COR-L47 (cell line): ENCODE data around the gene B4GALT5.

Experiments used
- DNase-seq: peaks from one replicate; lab custom pipeline; 2025; lab: John Stamatoyannopoulos, UW

The B4GALT5 gene

DNA sequence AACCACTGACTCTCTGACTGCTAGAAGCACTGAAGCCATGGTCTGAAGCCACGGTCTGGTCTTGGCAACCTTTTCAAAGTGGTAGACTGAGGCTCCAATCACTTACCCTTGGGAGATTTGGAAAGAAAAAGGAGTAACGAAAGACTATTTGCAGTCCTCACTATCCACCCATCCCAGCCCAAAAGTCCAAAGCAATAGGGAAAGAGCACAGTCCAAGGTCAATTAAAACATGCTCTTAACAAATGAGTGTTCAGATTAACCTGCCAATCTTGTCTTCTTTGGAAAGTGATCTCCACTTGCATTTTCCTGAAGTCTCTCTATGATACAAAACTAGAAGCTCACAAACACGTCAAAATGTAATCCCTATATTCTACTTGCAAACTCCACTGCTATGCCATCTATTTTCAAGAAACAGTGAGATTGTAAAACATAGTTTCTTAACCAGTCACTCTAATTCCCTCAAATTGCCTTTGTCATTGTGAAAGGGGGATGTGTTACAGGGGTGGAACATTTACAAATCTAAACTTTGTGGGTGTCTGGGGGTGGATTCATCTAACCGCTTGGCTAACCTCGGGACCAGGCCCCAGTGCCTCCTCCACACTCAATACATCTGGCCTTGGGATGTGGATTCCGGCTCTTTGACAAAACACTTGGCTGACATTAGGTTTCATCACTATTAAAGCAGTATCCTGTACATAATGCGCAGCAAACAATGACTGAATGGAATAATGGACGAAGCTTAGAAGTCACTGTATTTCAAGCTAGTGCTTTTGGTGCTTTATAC is 56.4 kb downstream of the B4GALT5 start:
- DNase-seq, result no peak

DNA sequence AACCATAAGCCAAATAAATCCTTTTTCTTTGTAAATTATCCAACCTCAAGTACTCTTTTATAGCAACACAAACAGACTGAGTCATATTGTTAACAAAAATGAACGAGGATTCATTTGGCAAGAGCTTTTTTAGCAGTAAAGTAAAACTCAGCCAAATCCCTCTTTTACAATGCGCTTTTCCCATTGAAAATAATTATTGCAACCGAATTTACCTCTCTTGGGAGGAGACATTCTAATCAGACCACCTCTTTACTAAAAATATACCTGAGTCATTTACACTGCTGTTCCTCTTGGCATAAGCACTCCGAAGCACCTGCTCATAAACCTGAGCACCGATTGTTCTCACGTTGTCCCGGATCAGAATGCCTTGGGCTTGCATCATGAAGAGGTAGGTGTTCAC is 57.4 kb downstream of the B4GALT5 start:
- no peak for DNase-seq

DNA sequence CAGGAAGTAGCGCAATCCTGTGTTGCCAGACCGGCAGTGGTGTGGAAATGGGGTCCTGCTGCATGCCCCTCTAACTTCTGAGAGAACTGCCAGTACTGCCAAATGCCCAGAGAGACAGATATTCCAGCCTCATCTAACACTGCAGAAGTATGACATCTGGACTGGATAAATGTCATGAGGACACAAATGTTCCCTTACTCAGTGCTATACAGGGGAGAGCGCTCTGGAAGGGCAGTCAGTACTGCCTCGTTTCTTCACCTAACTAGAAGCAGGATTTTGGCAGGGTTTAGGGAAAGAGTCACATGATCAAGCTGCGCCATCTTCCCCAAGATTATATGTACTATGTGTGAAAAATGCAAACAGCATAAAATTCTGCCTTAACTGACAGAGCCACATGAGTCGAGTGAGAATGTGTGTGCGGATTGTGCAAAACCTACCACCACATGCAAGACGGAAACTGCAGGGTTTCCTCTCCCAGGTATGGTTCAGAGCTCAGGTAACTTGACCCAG is 59.7 kb downstream of the B4GALT5 start:
- DNase-seq, result no peak

DNA sequence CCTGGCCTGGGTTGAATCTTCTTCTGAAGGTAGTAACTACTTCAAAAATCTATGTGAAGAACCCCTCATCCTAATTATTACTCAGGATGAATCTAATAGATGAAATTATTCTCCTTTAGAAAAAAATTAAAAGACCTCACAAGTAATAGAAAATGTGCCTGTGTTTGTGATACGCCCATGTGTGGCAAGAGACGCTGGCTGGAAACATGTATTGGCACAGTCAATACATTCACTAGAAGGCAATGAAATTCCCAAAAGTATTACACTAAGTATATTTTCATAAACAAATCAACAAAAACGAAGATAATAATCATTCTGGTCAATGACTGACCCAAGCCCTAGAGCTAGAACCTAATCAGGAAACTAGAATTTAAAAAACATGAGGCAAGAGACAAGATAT is 64.0 kb downstream of the B4GALT5 start:
- DNase-seq, result no peak

DNA sequence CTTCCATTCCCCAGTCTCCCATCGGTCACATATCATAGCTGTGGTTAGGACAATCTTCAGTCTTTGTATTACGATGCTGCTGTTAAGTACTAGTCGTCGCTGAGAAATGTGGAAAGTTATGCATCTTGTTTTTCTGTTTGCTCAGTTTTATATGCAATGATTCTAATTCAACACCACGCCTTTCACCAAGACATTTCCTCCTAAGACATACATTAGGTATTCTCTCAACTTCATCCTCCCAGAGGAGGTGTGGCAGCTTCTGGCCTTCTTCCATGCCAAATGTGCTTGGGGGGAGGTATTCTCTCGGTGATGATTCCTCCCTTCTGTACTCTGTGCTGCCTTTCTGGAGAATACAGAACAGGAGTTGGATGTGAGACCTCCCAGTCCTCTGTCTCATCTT is 66.1 kb downstream of the B4GALT5 start:
- no peak for DNase-seq

DNA sequence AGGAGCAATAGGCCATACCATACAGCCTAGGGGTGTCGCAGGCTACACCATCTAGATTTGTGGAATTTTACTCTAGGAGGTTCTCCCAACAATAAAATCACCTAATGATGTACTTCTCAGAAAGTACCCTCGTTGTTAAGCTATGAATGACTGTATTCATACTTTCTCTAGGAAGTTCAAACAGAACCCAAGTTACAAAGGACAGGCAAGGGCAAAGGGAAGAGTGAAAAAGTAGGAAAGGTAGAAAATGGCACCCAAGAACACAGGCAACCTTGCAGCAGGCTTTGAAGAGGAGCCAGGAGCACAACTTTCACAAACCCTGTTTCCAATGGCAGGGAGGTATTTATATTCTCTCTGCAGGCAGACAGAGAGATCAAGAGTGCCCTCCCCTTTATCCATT is 67.2 kb downstream of the B4GALT5 start:
- DNase-seq, result no peak

DNA sequence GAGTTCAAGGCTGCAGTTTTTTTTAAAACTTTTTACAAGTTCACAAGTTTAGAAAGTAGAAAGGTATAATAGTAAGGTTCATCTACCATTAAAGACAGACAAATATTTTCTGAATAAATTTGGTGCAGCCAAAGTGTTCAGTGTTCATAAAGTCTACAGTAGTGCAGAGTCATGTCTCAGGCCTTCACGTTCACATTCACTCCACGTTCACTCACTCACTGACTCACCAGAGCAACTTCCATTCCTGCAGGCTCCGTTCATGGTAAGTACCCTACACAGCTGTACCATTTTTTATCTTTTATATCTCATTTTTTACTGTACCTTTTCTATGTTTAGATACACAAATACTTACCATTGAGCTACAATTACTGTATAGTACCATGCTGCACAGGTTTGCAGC is 67.6 kb downstream of the B4GALT5 start:
- DNase-seq, result no peak

DNA sequence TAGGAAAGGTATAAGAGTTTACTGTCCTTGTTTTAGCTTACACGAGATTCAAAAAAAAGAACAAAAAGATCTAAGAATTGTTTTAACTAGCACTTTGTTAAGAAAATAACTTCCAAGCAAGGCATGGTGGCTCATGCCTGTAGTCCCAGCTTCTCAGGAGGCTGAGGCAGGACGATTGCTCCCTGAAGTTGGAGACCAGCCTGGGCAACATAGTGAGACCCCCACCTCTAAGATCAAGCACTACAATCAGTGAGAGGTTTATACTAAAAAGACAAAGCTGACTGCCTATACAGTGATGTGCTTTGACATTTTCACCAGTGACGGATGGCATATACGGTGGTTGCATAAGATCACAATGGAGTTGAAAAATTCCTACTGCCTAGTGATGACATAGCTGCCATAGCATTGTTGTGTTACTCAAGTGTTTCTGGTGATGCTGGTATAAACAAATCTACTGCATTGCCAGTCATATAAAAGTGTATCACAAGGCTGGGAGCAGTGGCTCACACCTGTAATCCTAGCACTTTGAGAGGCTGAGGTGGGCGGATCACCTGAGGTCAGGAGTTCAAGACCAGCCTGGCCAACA is 68.6 kb downstream of the B4GALT5 start:
- DNase-seq, result no peak

DNA sequence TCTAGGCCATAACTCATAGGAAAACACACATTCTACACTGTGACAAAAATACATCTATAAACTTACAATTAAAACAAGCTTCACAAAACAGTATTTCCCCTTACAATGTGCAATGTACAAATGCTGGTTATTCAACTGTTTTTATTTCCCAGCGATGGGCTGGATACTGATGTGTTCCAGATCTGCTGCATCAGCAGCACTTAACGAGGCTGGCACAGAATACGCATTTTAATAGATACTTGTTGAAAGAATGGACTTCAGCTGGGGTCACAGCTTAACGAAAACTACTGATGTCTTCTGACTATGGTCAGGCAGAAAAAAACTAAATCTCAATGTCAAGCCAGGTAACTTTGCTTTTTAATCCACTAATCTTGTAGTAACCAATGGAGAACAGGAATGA is 70.9 kb downstream of the B4GALT5 start:
- no peak for DNase-seq

DNA sequence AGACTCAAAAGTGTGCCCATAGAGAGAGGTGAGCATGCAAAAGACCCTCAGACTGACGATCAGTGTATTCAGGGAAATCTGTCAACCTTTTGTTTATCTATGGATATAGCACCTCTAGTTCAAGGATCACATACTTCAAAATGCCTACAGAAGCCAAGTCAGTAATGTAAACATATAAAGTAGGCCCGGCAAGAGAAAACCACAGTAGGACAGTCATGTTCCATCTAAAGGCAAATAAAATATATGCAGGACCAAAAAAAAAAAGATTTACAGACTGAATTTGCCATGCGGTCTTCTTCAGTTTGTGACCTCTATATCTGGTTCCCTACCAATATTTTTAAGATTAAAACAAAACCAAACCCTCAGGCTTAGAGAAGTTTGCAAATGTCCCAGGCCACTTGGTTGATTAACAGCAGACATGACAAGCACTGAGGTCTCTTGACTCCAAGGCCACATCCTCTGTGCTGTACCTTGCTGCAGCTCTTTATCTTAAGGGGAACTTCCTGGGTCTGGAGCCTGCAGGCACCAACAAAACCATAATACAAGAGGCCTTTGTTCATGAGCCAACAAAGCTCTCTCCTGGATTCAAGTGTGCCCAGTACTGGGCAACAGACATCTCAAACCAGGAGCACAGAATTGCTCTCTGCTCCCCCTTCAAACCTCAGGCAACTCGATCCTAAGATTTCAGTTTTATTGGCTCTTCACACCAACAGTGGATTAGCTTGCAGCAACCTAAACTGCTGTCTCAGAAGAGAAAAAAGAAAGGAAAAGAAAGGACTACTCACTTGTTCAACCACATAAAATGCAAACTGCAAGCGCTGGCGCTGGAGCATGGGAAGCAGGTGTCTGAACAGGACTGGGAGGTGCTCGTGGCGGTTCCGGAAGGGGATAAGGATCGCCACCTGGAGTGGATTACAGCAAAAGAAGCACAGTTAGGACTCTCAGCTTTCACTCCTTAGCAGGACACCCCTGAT is 71.7 kb downstream of the B4GALT5 start:
- DNase-seq, result no peak

DNA sequence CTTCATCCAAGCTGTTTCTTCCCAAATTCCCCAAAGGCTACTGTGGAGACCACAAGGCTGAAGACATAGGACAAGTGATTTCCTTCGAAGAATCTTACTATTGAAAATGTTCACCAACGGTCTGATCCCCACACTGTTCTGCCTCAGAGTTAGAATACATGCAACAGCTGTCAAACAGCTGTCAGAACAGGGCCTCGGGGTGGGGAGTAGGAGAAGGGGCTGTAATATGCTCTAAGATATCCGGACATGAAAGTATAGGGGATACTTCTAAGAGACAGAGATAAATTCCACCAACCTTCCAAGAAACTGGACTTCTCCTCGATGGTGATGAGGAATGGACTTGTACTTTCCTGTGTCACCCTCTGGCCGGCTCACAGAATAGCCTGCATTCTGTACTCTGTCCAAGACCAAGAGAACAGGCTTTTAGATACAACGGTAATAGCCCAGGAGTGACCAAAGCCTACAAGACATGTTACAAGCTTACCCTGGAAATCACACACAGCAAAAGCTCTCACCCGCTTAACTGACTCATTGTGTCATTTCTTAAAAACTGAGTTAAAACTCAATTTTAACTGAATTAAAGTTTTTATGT is 76.5 kb downstream of the B4GALT5 start:
- no peak for DNase-seq

DNA sequence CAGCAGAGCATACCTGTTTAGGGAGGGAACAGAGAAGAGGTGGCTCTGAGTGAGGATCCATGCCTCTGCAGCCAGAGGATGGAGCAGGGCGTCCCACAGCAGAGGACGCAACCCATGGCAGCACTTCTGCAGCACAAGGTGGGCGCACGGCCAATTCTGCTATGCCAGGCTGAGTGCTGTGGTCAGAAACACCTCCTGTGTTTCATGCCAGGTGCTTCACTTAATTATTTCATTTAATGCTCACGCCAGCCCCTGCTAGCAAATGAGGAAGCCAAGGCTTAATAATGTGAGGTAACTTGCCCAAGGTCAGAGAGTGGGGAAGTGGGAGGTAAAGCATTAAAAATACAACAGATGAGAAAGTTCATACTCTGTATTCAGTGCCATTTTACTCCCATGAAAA is 77.2 kb downstream of the B4GALT5 start:
- DNase-seq, result peak; percentile 28

DNA sequence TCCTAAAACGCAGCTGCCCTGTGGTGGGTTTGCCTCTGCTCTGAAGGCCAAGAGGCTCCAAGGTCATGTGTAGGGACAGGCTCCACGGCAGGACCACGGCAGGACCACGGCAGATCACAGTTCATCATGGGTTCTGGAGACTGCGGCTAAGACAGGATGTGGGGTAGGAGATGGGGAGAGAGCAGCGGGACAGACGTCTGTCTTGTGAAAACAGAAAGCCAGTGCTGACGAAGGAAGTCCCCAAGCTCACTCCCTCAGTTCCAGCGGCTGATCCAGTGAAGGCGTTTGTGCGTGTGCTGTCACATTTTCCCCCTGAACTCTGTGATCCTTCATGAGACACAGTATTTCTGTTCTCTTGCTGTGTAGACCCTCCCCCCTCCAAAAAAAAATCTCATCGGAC is 77.8 kb downstream of the B4GALT5 start:
- DNase-seq, result no peak

DNA sequence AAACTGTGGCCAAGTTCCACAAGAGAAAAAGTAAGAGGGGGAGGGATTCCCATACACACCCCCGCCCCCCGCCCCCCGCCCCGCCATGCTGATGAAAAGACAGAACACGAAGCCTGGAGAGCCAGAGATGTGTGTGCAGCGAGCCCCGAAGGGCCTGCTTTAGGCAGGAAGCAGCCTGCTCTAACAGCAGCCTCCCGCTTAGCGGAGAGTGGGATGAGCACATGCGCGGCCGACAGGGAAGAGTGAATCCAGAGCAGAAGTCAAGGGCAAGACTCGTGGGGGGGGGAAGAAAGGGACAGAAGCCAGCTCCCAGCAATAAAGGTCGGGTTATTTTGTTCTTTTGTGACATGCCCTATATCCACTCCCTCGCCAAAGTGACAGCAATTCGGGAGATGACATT is 78.5 kb downstream of the B4GALT5 start:
- no peak for DNase-seq

DNA sequence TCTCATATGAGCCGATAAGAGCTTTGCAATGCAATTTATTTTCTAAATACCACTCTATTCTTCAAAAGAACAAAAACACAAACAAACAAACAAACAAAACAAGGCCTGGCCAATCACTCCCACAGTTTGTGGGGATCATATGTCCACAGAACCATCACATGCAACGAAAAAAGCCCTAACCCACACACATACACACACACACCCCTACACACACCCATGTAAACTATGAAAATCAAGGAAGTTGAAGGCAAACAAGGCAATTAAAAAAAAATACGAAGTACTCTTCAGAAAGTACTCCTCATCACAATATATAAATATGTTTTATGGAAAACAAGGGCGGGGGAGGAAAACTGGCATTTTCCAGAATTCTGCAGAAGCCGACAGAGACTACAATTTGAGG is 79.6 kb downstream of the B4GALT5 start:
- DNase-seq, result no peak

DNA sequence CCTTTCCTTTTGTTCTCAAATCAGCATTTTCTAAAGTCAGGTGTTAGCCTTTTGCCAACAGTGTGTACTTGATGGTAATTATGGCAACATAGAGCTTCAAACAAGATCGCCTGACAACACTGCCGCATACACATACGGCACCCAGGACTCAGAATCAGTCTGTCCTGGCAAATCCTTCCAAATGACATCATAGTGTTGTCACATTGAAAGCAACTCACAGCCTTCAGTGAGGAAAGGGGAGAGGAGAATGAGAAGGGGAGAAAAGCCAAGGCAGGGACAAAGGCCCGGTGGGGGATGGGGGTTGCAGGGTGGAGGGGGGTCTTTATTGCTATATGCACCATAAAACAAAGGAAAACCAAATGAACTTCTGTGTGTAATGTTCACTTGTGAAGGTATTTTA is 80.0 kb downstream of the B4GALT5 start:
- DNase-seq, result no peak

DNA sequence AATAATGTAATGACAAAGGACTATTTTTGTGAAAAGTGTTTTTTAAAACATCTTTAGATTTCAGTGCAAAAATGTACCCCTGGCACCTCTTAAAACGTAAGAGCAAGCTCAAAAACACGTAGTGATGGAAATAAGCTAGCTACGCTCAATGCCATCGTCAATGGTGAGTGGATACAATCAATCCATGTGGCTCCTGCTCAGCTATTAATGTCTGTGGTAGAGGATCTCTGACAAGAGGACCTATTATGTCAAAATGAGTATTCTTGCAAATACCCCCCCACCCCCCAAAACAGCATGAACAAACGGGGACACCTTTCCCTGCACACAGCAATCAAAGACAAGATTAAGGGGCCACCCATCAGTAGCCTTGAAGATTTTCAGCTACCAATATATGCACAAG is 80.7 kb downstream of the B4GALT5 start:
- no peak for DNase-seq

DNA sequence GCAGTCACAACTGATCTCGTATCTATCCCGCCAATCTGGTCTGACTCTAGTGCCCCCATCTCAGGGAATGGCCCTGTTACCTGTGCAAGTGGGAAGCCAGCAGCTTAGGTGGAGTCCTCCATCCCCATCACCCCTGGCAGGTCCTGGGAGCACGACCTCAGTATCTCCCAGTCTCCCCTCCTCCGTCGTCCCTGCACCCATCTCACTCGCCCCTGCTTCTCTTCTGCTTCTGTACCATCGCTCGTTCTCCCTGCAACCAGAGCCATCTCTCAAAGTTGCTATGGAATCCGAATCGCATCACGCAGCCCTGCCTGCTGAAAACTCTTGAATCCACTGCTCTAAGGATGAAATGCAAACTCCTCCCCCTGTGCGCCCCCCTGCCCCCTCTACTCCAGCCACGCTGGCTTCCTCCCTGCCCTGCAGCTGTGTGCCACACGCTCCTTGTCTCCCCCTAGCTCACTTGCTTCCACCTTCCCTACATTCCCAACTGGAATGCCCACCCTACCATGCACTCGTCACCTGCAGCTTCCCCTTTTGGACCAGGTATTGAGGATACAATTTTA is 81.7 kb downstream of the B4GALT5 start:
- DNase-seq, result no peak

DNA sequence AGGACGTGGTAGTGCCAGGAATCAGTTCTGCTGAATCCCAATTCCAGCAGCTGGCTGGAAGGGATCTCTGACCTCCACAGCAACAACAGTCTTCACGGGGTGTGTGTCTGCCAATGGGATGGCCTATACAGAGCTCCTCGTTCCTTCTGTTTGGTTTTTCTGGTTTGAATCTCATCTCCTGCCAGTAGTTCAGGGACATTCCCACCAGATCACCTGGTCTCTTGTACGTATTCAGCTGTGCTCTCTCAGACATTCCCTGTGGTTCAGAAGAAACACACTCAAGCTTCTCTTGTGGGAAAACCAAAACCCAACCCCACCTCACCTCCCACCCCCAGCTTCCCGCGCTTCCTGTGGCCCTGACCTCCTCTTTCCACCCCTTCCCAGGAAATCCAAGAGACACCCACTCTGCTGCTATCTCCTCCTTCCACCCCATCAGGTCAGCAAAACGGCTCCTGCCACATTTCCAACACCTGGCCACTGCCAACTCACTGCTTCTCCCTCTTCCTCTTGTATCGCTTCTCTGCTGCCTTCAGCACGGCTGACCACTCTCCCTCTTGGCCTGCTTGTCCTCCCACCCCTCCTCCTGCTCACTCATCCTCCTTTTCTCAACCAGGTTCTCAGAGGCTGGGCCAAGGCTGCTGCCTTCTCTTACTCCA is 82.5 kb downstream of the B4GALT5 start:
- no peak for DNase-seq

DNA sequence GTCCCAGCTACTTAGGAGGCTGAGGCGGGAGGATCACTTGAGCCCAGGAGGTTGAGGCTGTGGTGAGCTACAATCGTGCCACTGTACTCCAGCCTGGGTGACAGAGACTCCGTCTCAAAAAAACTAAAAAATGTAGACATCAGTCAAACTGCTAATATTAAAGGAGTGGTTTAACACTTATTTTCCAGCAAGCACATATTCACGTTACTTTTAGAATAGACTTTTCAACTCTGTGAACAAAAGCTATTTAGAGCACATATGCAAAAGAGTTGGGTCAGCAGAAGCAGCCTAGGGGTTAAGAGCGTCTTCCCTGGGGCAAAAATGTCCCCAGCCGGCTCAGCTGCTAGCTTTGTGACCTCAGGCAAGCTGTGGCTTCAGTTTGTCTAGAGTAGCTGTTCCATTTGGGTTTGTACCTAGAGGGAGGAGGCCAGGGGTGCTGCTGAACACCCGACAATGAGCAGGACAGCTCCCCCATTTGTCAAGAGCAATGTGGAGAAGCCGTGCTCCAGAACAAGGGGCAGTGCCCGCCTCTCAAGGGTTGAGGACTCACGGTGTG is 83.2 kb downstream of the B4GALT5 start:
- no peak for DNase-seq

DNA sequence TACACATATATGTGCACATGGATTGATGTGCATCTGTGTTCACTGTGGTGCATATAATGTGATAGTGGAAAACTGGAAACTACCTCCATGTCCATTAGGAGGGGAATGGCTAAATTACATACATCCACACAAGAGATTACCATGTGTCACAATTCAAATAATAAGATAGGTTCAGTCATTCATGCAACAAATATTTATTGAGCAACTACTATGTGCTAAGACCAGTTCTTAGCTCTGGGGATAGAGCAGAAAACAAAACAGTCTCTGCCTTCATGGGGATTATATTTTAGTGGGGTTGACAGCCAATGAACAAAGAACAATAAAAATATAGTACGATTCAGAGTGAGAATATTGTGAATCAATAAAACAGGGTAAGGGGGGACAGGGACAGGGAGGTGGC is 84.1 kb downstream of the B4GALT5 start:
- no peak for DNase-seq
